Measurements from ENCODE around the gene CACNA2D1. TPM values are rescaled to one million over a fixed set of nuclear protein-coding genes. Genes with fewer than 3 reads are reported as not detected.

The CACNA2D1 gene
- total RNA-seq, 1 experiment from 2014 or later: 36.2 TPM

- H3K9me3 Mint-ChIP-seq: no peaks in the 10 kb centered on the region
- Histone ChIP-seq H3K79me2 (ENCODE audit: insufficient read depth, low read length) (no peaks in the 10 kb centered on the region), H2AFZ (ENCODE audit: low read length) (no peak overlapping the region), H4K8ac (replicated peaks; ENCODE audit: insufficient read length, low read depth, low read length) (no peak overlapping the region), H4K20me1 (ENCODE audit: control insufficient read depth, insufficient read depth, insufficient read length) (no peaks in the 10 kb centered on the region), H3K27ac (ENCODE audit: insufficient read length, low read depth, low read length) (no peak overlapping the region), H3K79me1 (ENCODE audit: insufficient read depth, low read depth, low read length, poor library complexity, severe bottlenecking) (no peaks in the 10 kb centered on the region), H3K4me2 (ENCODE audit: insufficient read depth, insufficient read length, low read length) (no peak overlapping the region), H3K23me2 (ENCODE audit: insufficient read length, low read depth, low read length, poor library complexity, severe bottlenecking) (no peaks in the 10 kb centered on the region), H3T11ph (ENCODE audit: low read length) (no peak overlapping the region), H2AK5ac (ENCODE audit: insufficient read length, low read length) (no peak overlapping the region), H2BK120ac (ENCODE audit: low read depth, low read length, poor library complexity, severe bottlenecking) (no peak overlapping the region), H3K23ac (ENCODE audit: insufficient read length, low read depth, low read length) (no peak overlapping the region), H3K14ac (ENCODE audit: insufficient read depth, low read length) (no peak overlapping the region), H2BK15ac (ENCODE audit: low read depth, low read length) (no peak overlapping the region), H3K4me1 (ENCODE audit: insufficient read depth, low read length) (no peaks in the 10 kb centered on the region), H3K9me3 (ENCODE audit: control insufficient read depth, low read depth, low read length) (no peaks in the 10 kb centered on the region), H2BK5ac (ENCODE audit: insufficient read length, low read length) (no peak overlapping the region), H4K5ac (ENCODE audit: insufficient read length, low read depth, low read length) (no peak overlapping the region), H3K4ac (ENCODE audit: low read depth, low read length) (no peak overlapping the region), H3K18ac (ENCODE audit: insufficient read length, low read depth, low read length) (no peak overlapping the region), H3K9ac (ENCODE audit: extremely low read depth, insufficient read length, low read length) (no peak overlapping the region), H4K91ac (ENCODE audit: insufficient read length, low read depth, low read length) (no peak overlapping the region), H2BK12ac (ENCODE audit: insufficient read length, low read depth, low read length) (no peak overlapping the region), H3K56ac (ENCODE audit: insufficient read length, low read depth, low read length) (no peak overlapping the region), H3K27me3 (ENCODE audit: insufficient read depth, low read length) (no peaks in the 10 kb centered on the region), H2BK20ac (ENCODE audit: low read depth, low read length, poor library complexity, severe bottlenecking) (no peak overlapping the region)
- no peak overlapping the region for H3K4me3 Mint-ChIP-seq
- peak overlapping the region in 1 of 3 experiments; percentile 73; a peak in 2 of 7 replicates for H3K27ac Mint-ChIP-seq
- WGBS (ENCODE audit: extremely low coverage, insufficient read length, low lambda C conversion rate): no CpG with 5 or more reads among the region's 2 CpGs
- peaks cover 20 to 32% of the 10 kb centered on the region in 2 experiments for H3K4me1 Mint-ChIP-seq
- no peaks in the 10 kb centered on the region for H3K27me3 Mint-ChIP-seq (ENCODE audit: low read depth)
- TF ChIP-seq CTCF (conservative IDR thresholded peaks at IDR 0.05): no peak
- no peaks in the 10 kb centered on the region for H3K36me3 Mint-ChIP-seq (ENCODE audit: insufficient read depth in 1 of 3, low read depth in 3 of 3)
- DNase-seq: no peak
Measured at GRCh38 chr7:82172881-82173280, 270.7 kb downstream of the CACNA2D1 start.
